HG03196 (cell line): ENCODE data around the gene RIMS4.

Source experiments
- ATAC-seq: cut with Tn5 transposase; IDR thresholded peaks from one replicate; pipeline ENCODE4 v1.9.1; 2021; ENCODE audit not compliant: unreplicated experiment

The RIMS4 gene

GRCh38 chr20:44703956-44704488, 106.3 kb downstream of the RIMS4 start:
- no peak for ATAC-seq

DNA sequence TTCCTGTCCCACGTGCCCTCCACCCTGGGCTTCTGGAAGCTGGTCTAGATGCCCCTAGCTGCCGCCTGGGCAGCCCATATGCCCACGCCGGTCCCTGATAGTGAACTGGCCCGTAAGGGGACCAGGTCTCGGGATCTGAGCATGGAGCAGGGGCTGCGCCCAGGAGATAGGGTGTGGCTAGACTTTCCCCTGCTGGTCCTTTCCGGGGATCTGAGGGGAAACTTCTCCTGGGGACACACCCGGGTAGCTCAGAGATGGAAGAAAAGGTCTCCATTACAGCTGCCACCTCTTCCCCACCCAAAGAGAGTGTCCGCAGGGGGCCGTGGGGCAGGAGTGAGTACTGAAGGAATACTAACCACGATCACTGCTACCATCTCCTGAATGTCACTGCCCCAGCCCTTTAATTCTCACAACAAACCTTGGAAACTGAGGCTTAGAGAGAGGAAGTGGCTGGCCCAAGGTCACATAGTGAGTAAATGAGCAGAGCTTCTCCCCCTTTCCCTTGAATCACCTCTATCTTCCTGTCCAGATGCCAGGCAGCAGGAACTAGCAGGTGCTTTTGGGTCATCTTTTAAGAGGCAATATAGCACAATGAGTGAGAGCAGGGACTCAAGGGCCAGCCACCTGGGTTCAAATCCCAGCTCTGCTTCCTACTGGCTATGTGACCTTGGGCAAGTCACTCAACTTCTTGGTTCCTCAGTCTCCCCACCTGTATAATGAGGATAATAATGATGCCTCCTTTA, 107.0 kb downstream of the RIMS4 start:
- peak; percentile 19 for ATAC-seq

DNA sequence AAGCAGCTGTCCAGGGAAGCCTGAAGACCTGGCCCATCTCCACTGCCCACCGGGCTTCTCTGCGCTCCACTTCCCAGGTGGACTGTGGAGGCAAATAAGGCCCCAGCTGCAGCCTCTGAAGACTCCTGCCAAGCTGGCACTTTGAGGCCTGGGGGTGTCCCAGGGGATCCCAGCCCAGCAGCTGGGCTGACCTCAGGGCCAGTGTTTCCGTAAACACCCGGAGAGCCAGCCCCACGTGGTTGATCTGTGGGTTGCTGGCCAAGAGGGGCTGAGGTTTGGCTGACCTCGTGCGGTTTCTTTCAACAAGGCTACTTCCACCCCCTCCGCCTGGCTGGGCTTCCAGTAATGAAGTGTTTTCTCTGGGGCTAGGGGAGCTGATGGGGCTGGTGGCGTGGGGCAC, 107.6 kb downstream of the RIMS4 start:
- ATAC-seq = peak; percentile 56

DNA sequence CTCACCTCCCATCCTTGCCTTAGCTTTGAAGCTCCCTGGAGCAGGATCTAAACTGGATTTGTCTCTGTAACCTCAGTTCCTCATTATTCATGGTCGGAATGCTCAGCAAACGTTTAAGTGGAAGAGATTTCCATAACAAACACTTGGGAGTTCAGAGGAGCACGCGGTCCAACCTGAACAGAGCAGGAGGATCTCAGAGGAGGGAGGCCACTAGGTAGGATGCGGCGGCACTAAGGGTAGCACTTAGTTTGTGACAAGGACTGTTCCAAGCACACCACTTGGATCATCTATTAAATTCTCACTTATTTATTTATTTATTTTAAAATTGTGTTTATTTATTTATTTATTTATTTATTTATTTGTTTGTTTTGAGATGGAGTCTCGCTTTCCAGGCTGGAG, 108.5 kb downstream of the RIMS4 start:
- no peak for ATAC-seq
